Fibroblast of skin of right biceps (primary cell): ENCODE data around the gene ENG.

Experiments used
- DNase-seq: peaks from one replicate; pipeline ENCODE4 v3.0.0-alpha.2; 2013

Gene ENG

GRCh38 chr9:127812936-127813675 is 41.4 kb downstream of the ENG start:
- no peak for DNase-seq

GRCh38 chr9:127812011-127812410 is 42.4 kb downstream of the ENG start:
- DNase-seq = no peak

- no peak for DNase-seq
Measured at GRCh38 chr9:127810378-127811187, 43.9 kb downstream of the ENG start.

GRCh38 chr9:127809540-127810377 is 44.7 kb downstream of the ENG start:
- peak; percentile 43 for DNase-seq

GRCh38 chr9:127809002-127809539 is 45.4 kb downstream of the ENG start:
- DNase-seq = no peak

GRCh38 chr9:127808347-127809001 is 46.0 kb downstream of the ENG start:
- DNase-seq = no peak

- no peak for DNase-seq
Measured at GRCh38 chr9:127806871-127807270, 47.6 kb downstream of the ENG start.

- DNase-seq = no peak
Measured at GRCh38 chr9:127805620-127806019, 48.8 kb downstream of the ENG start.

GRCh38 chr9:127803507-127804352 is 50.7 kb downstream of the ENG start:
- DNase-seq = peak; percentile 25

- DNase-seq = peak; percentile 92
Measured at GRCh38 chr9:127802576-127803443, 51.6 kb downstream of the ENG start, which contains the start of gene FPGS. Gene FPGS (plus strand): TSS chr9:127802882. CDS start chr9:127802925, 43 bp downstream.

GRCh38 chr9:127801955-127802575 is 52.4 kb downstream of the ENG start:
- peak; percentile 21 for DNase-seq

- no peak for DNase-seq
Measured at GRCh38 chr9:127796852-127797370, 57.5 kb downstream of the ENG start.

- DNase-seq = no peak
Measured at GRCh38 chr9:127796225-127796813, 58.1 kb downstream of the ENG start.

- DNase-seq = no peak
Measured at GRCh38 chr9:127794001-127794791, 60.3 kb downstream of the ENG start.

- DNase-seq = no peak
Measured at GRCh38 chr9:127793093-127793708, 61.3 kb downstream of the ENG start.

- no peak for DNase-seq
Measured at GRCh38 chr9:127792417-127793031, 61.9 kb downstream of the ENG start.

GRCh38 chr9:127791085-127791484 is 63.4 kb downstream of the ENG start:
- DNase-seq = no peak
